GM12878 (cell line): Measurements from ENCODE around the gene FERMT3. TPM values are rescaled to one million over a fixed set of nuclear protein-coding genes. Genes with fewer than 3 reads are reported as not detected.

ENCODE experiments used
- ATAC-seq: fragments of 200-7000 bp; cut with Tn5 transposase; 3 replicates; pipeline ENCODE4 v1.9.1; 2020; ENCODE audit warnings: mild to moderate bottlenecking, moderate library complexity
- BruUV-seq: library from RNA; stranded (reverse); fragments of 400-500 nt; replicated peaks from 2 replicates; lab custom pipeline; 2021; lab: Mats Ljungman, UMichigan
- CTCF ChIA-PET: fragments of 300-600 bp; sonication (Branson Sonifier 250); formaldehyde crosslinking; extraction: SDS; loops from one replicate; lab custom pipeline; 2021; ENCODE audit warnings: inconsistent platforms; lab: Yijun Ruan, JAX
- POLR2A ChIA-PET: fragments of 350-600 bp; formaldehyde crosslinking; extraction: SDS; loops from one replicate; lab custom pipeline; 2021; ENCODE audit warnings: inconsistent platforms; lab: Charles Lee
- RAD21 ChIA-PET: fragments of 300-600 bp; sonication (Branson Sonifier 250); formaldehyde crosslinking; loops from one replicate; lab custom pipeline; 2023; ENCODE audit warnings: antibody characterized with exemption; ENCODE audit not compliant: unreplicated experiment; lab: Charles Lee
- SMC1A ChIA-PET: fragments of 300-600 bp; sonication (Branson Sonifier 250); formaldehyde crosslinking; loops from one replicate; lab custom pipeline; 2023; ENCODE audit not compliant: unreplicated experiment, uncharacterized antibody; lab: Charles Lee
- DNase-seq: peaks from one replicate; pipeline ENCODE4 v3.0.0-alpha.2; 2011; ENCODE audit warnings: low read depth, low spot score
- FAIRE-seq: peaks from 3 replicates; lab custom pipeline; 2011; peaks lifted over from hg19 to GRCh38; lab: Jason Lieb, UNC
- H2AFZ ChIP-seq: 2 replicates; pipeline ENCODE4 v1.6.0; 2011; ENCODE audit warnings: low read depth, low read length, control low read depth; ENCODE audit not compliant: control insufficient read depth
- H3K27ac ChIP-seq: 2 replicates; pipeline ENCODE4 v1.5.1; 2011; ENCODE audit warnings: control low read depth; ENCODE audit not compliant: control insufficient read depth, insufficient read depth
- H3K27me3 ChIP-seq, 2 experiments: replicated peaks in 1 of 2; 2 replicates each; pipeline versions ENCODE4 v1.6.0 to v1.6.1; 2011; ENCODE audit warnings: low read length in 1 of 2; ENCODE audit not compliant: control insufficient read depth in 2 of 2, insufficient read depth in 2 of 2
- H3K36me3 ChIP-seq, 2 experiments: 2 replicates each; pipeline ENCODE4 v1.5.1; 2011; ENCODE audit warnings: low read length in 1 of 2; ENCODE audit not compliant: control insufficient read depth in 2 of 2, insufficient read depth in 2 of 2
- H3K4me1 ChIP-seq: 2 replicates; pipeline ENCODE4 v1.6.1; 2011; ENCODE audit warnings: mild to moderate bottlenecking, low read length, moderate library complexity, mixed read lengths; ENCODE audit not compliant: control insufficient read depth, insufficient read depth
- H3K4me2 ChIP-seq: 2 replicates; pipeline ENCODE4 v1.6.0; 2011; ENCODE audit warnings: control low read depth; ENCODE audit not compliant: control insufficient read depth, insufficient read depth
- H3K4me3 ChIP-seq: fragments of 200-600 bp; sonication (generic); 2 replicates; pipeline ENCODE4 v1.5.1; 2016
- H3K79me2 ChIP-seq: 2 replicates; pipeline ENCODE4 v1.6.0; 2011; ENCODE audit warnings: low read length; ENCODE audit not compliant: control insufficient read depth, insufficient read depth
- H3K9ac ChIP-seq: 2 replicates; pipeline ENCODE4 v1.8.0; 2011; ENCODE audit warnings: low read length, control low read depth, mixed read lengths; ENCODE audit not compliant: control insufficient read depth, insufficient read depth
- H3K9me3 ChIP-seq: replicated peaks from 3 replicates; pipeline ENCODE4 v1.5.1; 2011; ENCODE audit warnings: mild to moderate bottlenecking, low read length; ENCODE audit not compliant: control insufficient read depth, insufficient read depth
- H4K20me1 ChIP-seq: 2 replicates; pipeline ENCODE4 v1.6.0; 2011; ENCODE audit not compliant: control insufficient read depth, insufficient read depth
- CREB1 ChIP-seq: IDR thresholded peaks from 2 replicates; pipeline ENCODE4 v1.6.1; 2012; ENCODE audit warnings: low read depth, mild to moderate bottlenecking, inconsistent platforms
- EZH2 ChIP-seq: IDR thresholded peaks from 2 replicates; pipeline ENCODE4 v1.6.1; 2012; ENCODE audit warnings: low read depth, mild to moderate bottlenecking, control low read depth, inconsistent platforms, low read length, borderline replicate concordance; ENCODE audit not compliant: control insufficient read depth
- IKZF1 ChIP-seq: fragments of 450-650 bp; conservative IDR thresholded peaks from 2 replicates; pipeline ENCODE4 v1.6.1; 2017; ENCODE audit warnings: antibody characterized with exemption, mild to moderate bottlenecking
- MXI1 ChIP-seq: fragments of 150-350 bp; IDR thresholded peaks from 2 replicates; pipeline ENCODE4 v1.6.1; 2011; ENCODE audit warnings: low read depth, mild to moderate bottlenecking, inconsistent platforms, low read length, improper control_type of control experiment
- MYB ChIP-seq: fragments of 150-350 bp; IDR thresholded peaks from 2 replicates; pipeline ENCODE4 v1.6.1; 2014; ENCODE audit warnings: mild to moderate bottlenecking, low read depth, low read length, borderline replicate concordance
- NFXL1 ChIP-seq: fragments of 450-650 bp; IDR thresholded peaks from 2 replicates; pipeline ENCODE4 v1.6.1; 2017; ENCODE audit warnings: antibody characterized with exemption, mild to moderate bottlenecking, borderline replicate concordance
- SIX5 ChIP-seq: IDR thresholded peaks from 2 replicates; pipeline ENCODE4 v1.6.1; 2011; ENCODE audit warnings: mild to moderate bottlenecking, low read depth, low read length, moderate library complexity; ENCODE audit not compliant: severe bottlenecking
- SRF ChIP-seq, 2 experiments: IDR thresholded peaks; 2 replicates each; pipeline ENCODE4 v1.6.1; 2011; ENCODE audit warnings: low read depth in 2 of 2, low read length in 2 of 2, mild to moderate bottlenecking in 1 of 2, moderate library complexity in 1 of 2
- YY1 ChIP-seq: IDR thresholded peaks from 2 replicates; pipeline ENCODE4 v1.6.1; 2011; ENCODE audit warnings: low read depth, mild to moderate bottlenecking, low read length
- WGBS: methylation state at CpG from one replicate; pipeline ENCODE4 v1.1.6; 2016; ENCODE audit warnings: low lambda C conversion rate; ENCODE audit not compliant: insufficient replicate concordance, insufficient coverage; ENCODE audit errors: missing lambda C conversion rate; 5-methylcytosine and 5-hydroxymethylcytosine counted together
- in situ Hi-C: fragments of 300-500 bp; cut with MboI; formaldehyde crosslinking; loops from 9 replicates; pipeline ENCODE4 v1.14.3; 2018; ENCODE audit warnings: mixed read lengths
- intact Hi-C: fragments of 100-400 bp; cut with micrococcal nuclease; formaldehyde crosslinking; loops from one replicate; pipeline ENCODE4 v1.14.2; 2022; ENCODE audit not compliant: unreplicated experiment
- polyA plus RNA-seq, 11 experiments: library from polyadenylated mRNA; depleted of rRNA in 4 of 11; unstranded in 6 of 11; stranded (reverse) in 5 of 11; fragments of >200 nt; fragmentation: Nextera tagmentation in 4 of 11; fragmentation: Illumina TruSeq in 1 of 11; extraction: Ambion mirVana in 4 of 11; extraction: Trizol in 1 of 11; gene quantifications; 1 replicate in 1 of 11; 2 replicates in 10 of 11; pipeline versions ENCODE4 v1.2.1 to v1.2.3, GENCODE V29; 2011 to 2016; ENCODE audit warnings: inconsistent platforms in 2 of 11, missing spikeins in 2 of 11, low read depth in 1 of 11
- total RNA-seq, 4 experiments: library from RNA; depleted of rRNA in 3 of 4; stranded (reverse); fragments of >200 nt in 3 of 4; fragmentation: Illumina TruSeq in 1 of 4; extraction: Trizol in 1 of 4; gene quantifications; 2 replicates each; pipeline versions ENCODE4 v1.2.1 to v1.2.3, GENCODE V29; 2013 to 2021

FERMT3 gene
- total and polyA plus RNA-seq, 10 of the 15 experiments (the other 5 are each of a cell fraction or from before 2014, with no cell fraction given) = 2.0 to 211 (median 114) TPM

DNA sequence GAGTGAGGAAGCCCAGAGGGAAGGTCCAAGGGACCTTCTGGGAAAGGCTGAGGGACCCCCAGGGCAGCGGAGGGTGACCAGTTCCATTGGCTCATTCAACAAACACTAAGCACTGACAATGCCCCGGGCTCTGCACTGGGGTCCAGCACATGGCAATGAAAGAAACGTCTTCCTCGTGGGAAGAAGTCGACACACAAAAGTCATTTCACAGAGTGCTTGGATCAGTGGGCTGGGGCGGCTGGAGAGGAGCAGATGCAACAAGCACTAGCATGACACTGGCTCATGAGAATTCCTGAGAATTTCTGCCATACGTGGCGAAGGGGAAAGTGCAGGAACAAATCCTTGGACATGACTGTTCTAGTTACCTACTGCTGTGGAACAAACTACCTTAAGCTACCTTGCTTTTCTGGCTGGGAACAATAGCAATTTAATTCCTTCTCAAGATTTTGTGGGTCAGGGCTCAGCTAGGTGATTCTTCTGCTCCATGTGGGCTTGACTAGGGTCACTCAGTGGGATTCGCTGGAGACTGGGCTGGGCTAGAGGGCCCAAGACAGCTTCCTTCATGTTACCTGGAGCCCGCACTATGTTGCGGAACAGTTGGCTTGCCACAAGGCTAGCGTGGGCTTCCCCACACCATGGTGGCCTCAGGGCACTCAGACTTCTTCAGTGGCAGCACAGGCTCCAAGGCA lies 27.4 kb upstream of the FERMT3 start:
- FAIRE-seq = no peak
- 95% methylated on average over 12 of the region's 12 CpGs for WGBS
- no peaks in the 10 kb centered on the region for H3K27me3 ChIP-seq
- no peak for TF ChIP-seq EZH2
- no peak for TF ChIP-seq IKZF1
- no peak for TF ChIP-seq MYB
- TF ChIP-seq YY1 = no peak
- TF ChIP-seq CREB1 = no peak
- TF ChIP-seq SIX5 = no peak
- TF ChIP-seq MXI1 = no peak
- TF ChIP-seq NFXL1 = no peak
- TF ChIP-seq SRF (IDR thresholded peaks at IDR 0.05; ENCODE audit: low read depth in 2 of 2, low read length in 2 of 2) = no peak
- TF ChIP-seq, all 136 proteins: peak for 0
- intact Hi-C loops (no loop called here), in situ Hi-C loops (no loop called here)
- no peaks in the 10 kb centered on the region for H3K36me3 ChIP-seq
- H3K9ac ChIP-seq = no peak overlapping the region
- no peak overlapping the region for H3K4me2 ChIP-seq
- H3K9me3 ChIP-seq = no peaks in the 10 kb centered on the region
- peaks cover 3% of the 10 kb centered on the region; the same call in 1 of the 2 replicates for H4K20me1 ChIP-seq
- ChIA-PET POLR2A (no interaction called here), RAD21 (interaction anchor here (1.1 kb wide), 1 partner anchor 28 kb away, joined by 3 read pairs; the partner anchor contains the start of gene FERMT3), SMC1A (no interaction called here), CTCF (interaction anchor here (1.0 kb wide), 2 partner anchors 26 to 271 kb away, joined by 3 read pairs; no protein-coding TSS in a partner anchor)
- no peak overlapping the region for H2AFZ ChIP-seq
- H3K27ac ChIP-seq = no peak overlapping the region
- ATAC-seq = no peak
- no TSS peak for BruUV-seq
- peaks cover 27% of the 10 kb centered on the region for H3K4me1 ChIP-seq
- no peak for DNase-seq
- no peak overlapping the region for H3K4me3 ChIP-seq
- H3K79me2 ChIP-seq = peaks cover 10% of the 10 kb centered on the region
